ENCODE results near the gene EI24. TPM values are rescaled to one million over a fixed set of nuclear protein-coding genes. Genes with fewer than 3 reads are reported as not detected.
"Not testable (repeated sequence)": the region's sequence is repeated elsewhere in the genome, so short reads cannot be mapped to it uniquely, and the experiment has no call there.

EI24 gene
- polyA plus RNA-seq, result 10 to 100 TPM; 22.0 to 69.9 TPM

- Histone ChIP-seq H3K4me1 (ENCODE audit: control insufficient read depth in 2 of 2, insufficient read depth in 2 of 2, low read length in 1 of 2) (no peaks in the 10 kb centered on the region), H3K27me3 (ENCODE audit: control insufficient read depth in 1 of 2, insufficient read depth in 2 of 2, low read length in 2 of 2) (no peaks in the 10 kb centered on the region), H3K36me3 (ENCODE audit: control insufficient read depth in 2 of 2, insufficient read depth in 2 of 2, low read length in 1 of 2) (peaks cover 3% of the 10 kb centered on the region in 2 donors), H3K9me3 (ENCODE audit: control insufficient read depth in 2 of 2, insufficient read depth in 1 of 2, low read depth in 1 of 2, low read length in 1 of 2) (no peaks in the 10 kb centered on the region), H3K27ac (ENCODE audit: low read depth in 2 of 2, low read length in 1 of 2) (peak within 1 kb of the TSS; percentile 78 to 84), H3K4me3 (ENCODE audit: low read depth in 1 of 2, low read length in 2 of 2) (peak within 1 kb of the TSS; percentile 91 to 92)
- WGBS, 2 donors, result 1% methylated on average over 76 to 83 of the region's 83 CpGs
Observed at GRCh38 chr11:125568970-125569914, at the start of gene EI24. TSS of gene EI24 (plus strand) at chr11:125569477. CDS start at chr11:125572528, 3,051 bp downstream.

- no peaks in the 10 kb centered on the region for H3K36me3 ChIP-seq (ENCODE audit: control insufficient read depth in 2 of 2, insufficient read depth in 2 of 2, low read length in 1 of 2)
- H3K27me3 ChIP-seq (ENCODE audit: control insufficient read depth in 1 of 2, insufficient read depth in 2 of 2, low read length in 2 of 2), result no peaks in the 10 kb centered on the region
- 93% methylated on average over 2 of the region's 2 CpGs for WGBS, 2 donors
- H3K4me1 ChIP-seq (ENCODE audit: control insufficient read depth in 2 of 2, insufficient read depth in 2 of 2, low read length in 1 of 2), result no peaks in the 10 kb centered on the region
- H3K9me3 ChIP-seq (ENCODE audit: control insufficient read depth in 2 of 2, insufficient read depth in 1 of 2, low read depth in 1 of 2, low read length in 1 of 2), result no peaks in the 10 kb centered on the region
- H3K4me3 ChIP-seq (ENCODE audit: low read depth in 1 of 2, low read length in 2 of 2), result no peak overlapping the region
- H3K27ac ChIP-seq (ENCODE audit: low read depth in 2 of 2, low read length in 1 of 2), result no peak overlapping the region
Observed at GRCh38 chr11:125519860-125520834, 49.1 kb upstream of the EI24 start.

DNA sequence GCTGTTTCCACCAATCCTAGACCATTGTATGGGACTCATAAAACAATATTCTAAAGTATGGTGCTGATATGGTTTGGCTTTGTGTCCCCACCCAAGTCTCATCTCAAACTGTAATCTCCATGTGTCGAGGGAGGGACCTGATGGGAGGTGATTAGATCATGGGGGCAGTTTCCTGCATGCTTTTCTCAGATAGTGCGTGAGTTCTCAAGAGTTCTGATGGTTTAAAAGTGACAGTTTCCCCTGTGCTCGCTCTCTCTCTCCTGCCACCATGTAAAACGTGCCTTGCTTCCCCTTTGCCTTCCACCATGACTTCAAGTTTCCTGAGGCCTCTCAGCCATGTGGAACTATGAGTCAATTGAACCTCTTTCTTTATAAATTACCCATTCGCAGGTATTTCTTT is 44.0 kb upstream of the EI24 start:
- Histone ChIP-seq H3K27me3 (ENCODE audit: control insufficient read depth in 1 of 2, insufficient read depth in 2 of 2, low read length in 2 of 2) (no peaks in the 10 kb centered on the region), H3K4me3 (ENCODE audit: low read depth in 1 of 2, low read length in 2 of 2) (no peak overlapping the region), H3K36me3 (ENCODE audit: control insufficient read depth in 2 of 2, insufficient read depth in 2 of 2, low read length in 1 of 2) (no peaks in the 10 kb centered on the region), H3K9me3 (ENCODE audit: control insufficient read depth in 2 of 2, insufficient read depth in 1 of 2, low read depth in 1 of 2, low read length in 1 of 2) (no peaks in the 10 kb centered on the region), H3K4me1 (ENCODE audit: control insufficient read depth in 2 of 2, insufficient read depth in 2 of 2, low read length in 1 of 2) (no peaks in the 10 kb centered on the region), H3K27ac (ENCODE audit: low read depth in 2 of 2, low read length in 1 of 2) (no peak overlapping the region)
- 73 to 76% methylated on average over 5 of the region's 5 CpGs for WGBS, 2 donors

DNA sequence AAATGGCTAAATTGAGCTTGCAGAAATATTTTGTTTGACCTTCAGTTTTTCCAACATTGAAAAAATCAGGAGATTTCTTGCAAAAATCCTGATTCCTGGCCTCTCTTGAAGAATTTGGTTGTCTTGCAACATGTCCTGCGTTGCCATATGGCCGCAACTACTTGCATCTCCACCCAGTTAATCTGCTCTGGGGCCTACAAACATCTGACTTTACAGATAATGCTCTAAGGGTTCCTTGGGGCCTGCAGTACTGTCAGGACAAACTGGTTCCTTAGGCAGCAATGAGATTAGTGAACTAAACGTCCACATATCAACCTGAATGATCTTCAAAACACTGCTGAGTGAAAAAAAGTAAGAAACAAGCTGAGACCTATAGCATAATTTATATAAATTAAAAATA is 36.6 kb upstream of the EI24 start:
- Histone ChIP-seq H3K27ac (ENCODE audit: low read depth in 2 of 2, low read length in 1 of 2) (no peak overlapping the region), H3K27me3 (ENCODE audit: control insufficient read depth in 1 of 2, insufficient read depth in 2 of 2, low read length in 2 of 2) (no peaks in the 10 kb centered on the region), H3K9me3 (ENCODE audit: control insufficient read depth in 2 of 2, insufficient read depth in 1 of 2, low read depth in 1 of 2, low read length in 1 of 2) (no peaks in the 10 kb centered on the region), H3K36me3 (ENCODE audit: control insufficient read depth in 2 of 2, insufficient read depth in 2 of 2, low read length in 1 of 2) (no peaks in the 10 kb centered on the region), H3K4me3 (ENCODE audit: low read depth in 1 of 2, low read length in 2 of 2) (no peak overlapping the region), H3K4me1 (ENCODE audit: control insufficient read depth in 2 of 2, insufficient read depth in 2 of 2, low read length in 1 of 2) (no peaks in the 10 kb centered on the region)
- 69 to 73% methylated on average over 3 of the region's 3 CpGs for WGBS, 2 donors

- no peaks in the 10 kb centered on the region for H3K27me3 ChIP-seq (ENCODE audit: control insufficient read depth in 1 of 2, insufficient read depth in 2 of 2, low read length in 2 of 2)
- H3K4me1 ChIP-seq (ENCODE audit: control insufficient read depth in 2 of 2, insufficient read depth in 2 of 2, low read length in 1 of 2), result no peaks in the 10 kb centered on the region
- H3K36me3 ChIP-seq (ENCODE audit: control insufficient read depth in 2 of 2, insufficient read depth in 2 of 2, low read length in 1 of 2), result no peaks in the 10 kb centered on the region
- no peak overlapping the region for H3K4me3 ChIP-seq (ENCODE audit: low read depth in 1 of 2, low read length in 2 of 2)
- 46 to 54% methylated on average over 1 of the region's 1 CpG for WGBS, 2 donors
- no peak overlapping the region for H3K27ac ChIP-seq (ENCODE audit: low read depth in 2 of 2, low read length in 1 of 2)
- no peaks in the 10 kb centered on the region for H3K9me3 ChIP-seq (ENCODE audit: control insufficient read depth in 2 of 2, insufficient read depth in 1 of 2, low read depth in 1 of 2, low read length in 1 of 2)
Observed at GRCh38 chr11:125535585-125535984, 33.7 kb upstream of the EI24 start.

DNA sequence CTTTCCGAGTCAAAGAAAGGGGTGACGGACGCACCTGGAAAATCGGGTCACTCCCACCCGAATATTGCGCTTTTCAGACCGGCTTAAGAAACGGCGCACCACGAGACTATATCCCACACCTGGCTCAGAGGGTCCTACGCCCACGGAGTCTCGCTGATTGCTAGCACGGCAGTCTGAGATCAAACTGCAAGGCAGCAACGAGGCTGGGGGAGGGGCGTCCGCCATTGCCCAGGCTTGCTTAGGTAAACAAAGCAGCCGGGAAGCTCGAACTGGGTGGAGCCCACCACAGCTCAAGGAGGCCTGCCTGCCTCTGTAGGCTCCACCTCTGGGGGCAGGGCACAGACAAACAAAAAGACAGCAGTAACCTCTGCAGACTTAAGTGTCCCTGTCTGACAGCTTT is 32.4 kb upstream of the EI24 start:
- not testable (repeated sequence) for H3K4me3 ChIP-seq (ENCODE audit: low read depth in 1 of 2, low read length in 2 of 2); H3K36me3 ChIP-seq (ENCODE audit: control insufficient read depth in 2 of 2, insufficient read depth in 2 of 2, low read length in 1 of 2); H3K9me3 ChIP-seq (ENCODE audit: control insufficient read depth in 2 of 2, insufficient read depth in 1 of 2, low read depth in 1 of 2, low read length in 1 of 2); H3K4me1 ChIP-seq (ENCODE audit: control insufficient read depth in 2 of 2, insufficient read depth in 2 of 2, low read length in 1 of 2); H3K27me3 ChIP-seq (ENCODE audit: control insufficient read depth in 1 of 2, insufficient read depth in 2 of 2, low read length in 2 of 2); H3K27ac ChIP-seq (ENCODE audit: low read depth in 2 of 2, low read length in 1 of 2)
- 44 to 64% methylated on average over 6 to 10 of the region's 19 CpGs for WGBS, 2 donors

GRCh38 chr11:125542709-125543108 is 26.6 kb upstream of the EI24 start:
- no peaks in the 10 kb centered on the region for H3K27me3 ChIP-seq (ENCODE audit: control insufficient read depth in 1 of 2, insufficient read depth in 2 of 2, low read length in 2 of 2)
- no peak overlapping the region for H3K27ac ChIP-seq (ENCODE audit: low read depth in 2 of 2, low read length in 1 of 2)
- no peaks in the 10 kb centered on the region for H3K4me1 ChIP-seq (ENCODE audit: control insufficient read depth in 2 of 2, insufficient read depth in 2 of 2, low read length in 1 of 2)
- no peak overlapping the region for H3K4me3 ChIP-seq (ENCODE audit: low read depth in 1 of 2, low read length in 2 of 2)
- no peaks in the 10 kb centered on the region for H3K36me3 ChIP-seq (ENCODE audit: control insufficient read depth in 2 of 2, insufficient read depth in 2 of 2, low read length in 1 of 2)
- peaks cover 0 to 2% of the 10 kb centered on the region in 2 donors for H3K9me3 ChIP-seq (ENCODE audit: control insufficient read depth in 2 of 2, insufficient read depth in 1 of 2, low read depth in 1 of 2, low read length in 1 of 2)

DNA sequence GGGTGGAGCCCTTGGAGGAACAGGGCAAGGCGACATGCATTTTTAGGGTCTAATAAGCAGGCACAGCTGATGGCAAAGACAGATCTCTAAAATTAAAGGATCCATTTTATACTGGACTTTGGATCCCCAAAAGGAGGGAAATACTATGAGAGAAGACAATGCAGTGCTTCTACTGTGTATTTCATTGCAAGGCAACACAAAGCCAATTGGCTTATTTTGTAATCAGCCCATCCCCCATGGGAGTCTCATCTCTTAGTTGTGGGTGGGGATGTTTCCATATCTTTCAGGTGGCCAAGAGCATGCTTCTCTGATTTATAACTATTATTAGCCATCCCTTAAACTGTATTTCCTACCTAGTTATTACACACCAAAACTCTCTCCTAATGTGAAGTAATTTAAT is 18.5 kb upstream of the EI24 start:
- Histone ChIP-seq H3K4me3 (ENCODE audit: low read depth in 1 of 2, low read length in 2 of 2) (no peak overlapping the region), H3K9me3 (ENCODE audit: control insufficient read depth in 2 of 2, insufficient read depth in 1 of 2, low read depth in 1 of 2, low read length in 1 of 2) (peaks cover 5 to 8% of the 10 kb centered on the region in 2 donors), H3K27ac (ENCODE audit: low read depth in 2 of 2, low read length in 1 of 2) (no peak overlapping the region), H3K27me3 (ENCODE audit: control insufficient read depth in 1 of 2, insufficient read depth in 2 of 2, low read length in 2 of 2) (no peaks in the 10 kb centered on the region), H3K36me3 (ENCODE audit: control insufficient read depth in 2 of 2, insufficient read depth in 2 of 2, low read length in 1 of 2) (no peaks in the 10 kb centered on the region), H3K4me1 (ENCODE audit: control insufficient read depth in 2 of 2, insufficient read depth in 2 of 2, low read length in 1 of 2) (no peaks in the 10 kb centered on the region)
- 92 to 95% methylated on average over 1 of the region's 1 CpG for WGBS, 2 donors

GRCh38 chr11:125551835-125552342 is 17.4 kb upstream of the EI24 start:
- H3K27ac ChIP-seq (ENCODE audit: low read depth in 2 of 2, low read length in 1 of 2), result no peak overlapping the region
- WGBS, 2 donors, result 35 to 52% methylated on average over 1 of the region's 1 CpG
- no peaks in the 10 kb centered on the region for H3K36me3 ChIP-seq (ENCODE audit: control insufficient read depth in 2 of 2, insufficient read depth in 2 of 2, low read length in 1 of 2)
- no peak overlapping the region for H3K4me3 ChIP-seq (ENCODE audit: low read depth in 1 of 2, low read length in 2 of 2)
- H3K27me3 ChIP-seq (ENCODE audit: control insufficient read depth in 1 of 2, insufficient read depth in 2 of 2, low read length in 2 of 2), result no peaks in the 10 kb centered on the region
- no peaks in the 10 kb centered on the region for H3K4me1 ChIP-seq (ENCODE audit: control insufficient read depth in 2 of 2, insufficient read depth in 2 of 2, low read length in 1 of 2)
- H3K9me3 ChIP-seq (ENCODE audit: control insufficient read depth in 2 of 2, insufficient read depth in 1 of 2, low read depth in 1 of 2, low read length in 1 of 2), result peaks cover 5 to 8% of the 10 kb centered on the region in 2 donors

All from esophagus (tissue), 2 donors.